KOPT-K1 (cell line): ENCODE measurements around the gene ALX3.

Experiments
- H3K27ac ChIP-seq: fragments of 200-600 bp; sonication (generic); 2 replicates; pipeline ENCODE4 v1.5.1; 2016; ENCODE audit warnings: antibody characterized with exemption, mild to moderate bottlenecking, low read depth, low read length; ENCODE audit not compliant: poor library complexity, severe bottlenecking
- H3K36me3 ChIP-seq: fragments of 200-600 bp; sonication (generic); 2 replicates; pipeline ENCODE4 v1.5.1; 2017; ENCODE audit warnings: antibody characterized with exemption, mild to moderate bottlenecking, low read length, moderate library complexity; ENCODE audit not compliant: insufficient read depth
- H3K9me3 ChIP-seq: fragments of 200-600 bp; sonication (generic); 2 replicates; pipeline ENCODE4 v1.5.1; 2017; ENCODE audit warnings: antibody characterized with exemption, low read length, mild to moderate bottlenecking; ENCODE audit not compliant: insufficient read depth, poor library complexity, severe bottlenecking

Gene ALX3

GRCh38 chr1:110061341-110061740 lies 9.1 kb downstream of the ALX3 start:
- Histone ChIP-seq H3K27ac (no peak overlapping the region), H3K9me3 (no peaks in the 10 kb centered on the region), H3K36me3 (peaks cover 50% of the 10 kb centered on the region)

- Histone ChIP-seq H3K36me3 (peaks cover 57% of the 10 kb centered on the region), H3K27ac (no peak overlapping the region), H3K9me3 (no peaks in the 10 kb centered on the region)
Observed at GRCh38 chr1:110060662-110061060, 9.8 kb downstream of the ALX3 start.

DNA sequence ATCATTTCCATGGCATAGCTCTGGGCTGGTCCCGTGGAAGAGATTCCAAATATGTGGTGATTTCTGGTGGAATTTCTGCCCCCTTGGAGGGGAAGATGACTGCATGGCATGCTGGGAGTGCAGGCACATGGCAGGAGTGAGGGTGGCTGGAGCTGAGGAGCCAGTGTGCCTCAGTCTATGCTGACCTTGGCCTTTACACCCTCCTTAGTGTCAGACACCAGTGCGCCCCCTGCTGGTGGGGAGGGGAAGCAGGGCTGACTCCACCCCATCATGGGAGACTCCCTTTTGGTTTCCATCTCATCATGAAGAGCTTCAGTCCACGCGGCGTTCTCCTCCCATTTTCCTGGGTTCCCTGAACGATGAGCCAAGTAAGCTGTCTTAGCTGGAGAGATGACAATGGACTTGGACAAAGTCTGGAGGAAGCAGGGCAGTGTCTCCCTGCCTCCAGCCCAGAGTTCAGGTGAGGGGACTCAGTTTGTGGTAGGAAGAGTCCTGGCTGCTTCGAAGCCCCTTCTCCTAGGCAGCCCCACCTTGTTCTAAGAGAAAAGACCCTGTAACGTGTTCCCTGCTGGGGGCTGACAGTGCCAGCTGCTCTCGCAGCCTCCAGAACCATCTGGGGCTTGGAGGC lies 10.3 kb downstream of the ALX3 start:
- H3K27ac ChIP-seq: no peak overlapping the region
- no peaks in the 10 kb centered on the region for H3K9me3 ChIP-seq
- H3K36me3 ChIP-seq: peaks cover 62% of the 10 kb centered on the region

DNA sequence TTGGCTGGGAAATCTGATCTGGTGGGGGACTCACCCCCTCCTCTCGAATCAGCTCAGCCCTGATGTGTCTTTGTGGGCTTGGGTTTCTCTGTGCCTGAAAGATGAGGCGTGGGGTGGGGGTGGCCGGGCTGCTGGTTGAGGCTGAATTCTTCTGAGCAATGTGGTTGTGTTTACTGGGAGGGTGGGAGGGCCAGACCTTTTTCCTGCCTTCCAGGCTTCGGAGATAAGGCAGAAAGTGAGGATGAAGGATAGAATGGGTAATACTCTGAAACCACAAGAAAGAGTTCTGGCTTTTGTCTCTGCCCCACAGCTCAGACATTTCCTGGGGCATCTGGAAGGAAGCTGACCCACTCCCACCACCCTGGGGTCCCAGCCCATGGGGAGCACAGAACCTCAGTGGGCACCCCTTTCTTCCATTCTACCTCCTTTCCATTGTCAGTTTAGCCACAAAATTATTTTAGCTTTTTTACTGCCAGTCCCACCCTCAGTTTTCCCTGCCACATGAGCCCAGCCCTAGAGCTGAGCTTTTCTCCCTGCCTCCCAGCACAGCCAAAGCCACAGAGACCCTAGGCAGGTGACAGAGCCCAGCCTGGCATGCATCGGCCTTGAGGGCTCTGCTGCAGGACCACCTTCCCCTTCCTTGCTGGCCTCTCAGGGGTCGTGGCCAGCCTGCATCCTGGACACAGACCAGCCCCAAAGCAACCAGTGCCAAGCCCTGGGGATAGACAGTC lies 11.2 kb downstream of the ALX3 start:
- H3K9me3 ChIP-seq: no peaks in the 10 kb centered on the region
- peaks cover 70% of the 10 kb centered on the region for H3K36me3 ChIP-seq
- H3K27ac ChIP-seq: no peak overlapping the region

DNA sequence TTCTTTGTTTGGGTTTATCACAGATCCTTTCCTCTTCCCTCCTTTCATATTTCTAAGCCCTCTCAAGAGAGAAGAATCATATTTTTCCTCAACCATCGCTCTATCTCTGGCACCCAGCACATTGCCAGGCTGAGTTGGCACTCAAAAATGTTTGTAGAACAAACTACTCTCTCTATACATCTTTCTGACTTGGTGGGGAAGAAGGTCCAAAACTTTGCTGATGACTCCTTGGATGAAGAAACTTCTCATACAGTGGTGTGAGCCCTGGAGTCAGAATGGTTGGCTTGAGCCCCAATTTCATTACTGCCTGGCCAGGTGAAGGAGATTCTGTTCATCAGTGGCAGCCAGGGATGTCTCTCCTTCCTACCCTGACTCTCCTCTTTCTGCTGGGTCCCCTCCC lies 11.9 kb downstream of the ALX3 start:
- H3K9me3 ChIP-seq: no peaks in the 10 kb centered on the region
- H3K27ac ChIP-seq: no peak overlapping the region
- H3K36me3 ChIP-seq: peaks cover 77% of the 10 kb centered on the region

DNA sequence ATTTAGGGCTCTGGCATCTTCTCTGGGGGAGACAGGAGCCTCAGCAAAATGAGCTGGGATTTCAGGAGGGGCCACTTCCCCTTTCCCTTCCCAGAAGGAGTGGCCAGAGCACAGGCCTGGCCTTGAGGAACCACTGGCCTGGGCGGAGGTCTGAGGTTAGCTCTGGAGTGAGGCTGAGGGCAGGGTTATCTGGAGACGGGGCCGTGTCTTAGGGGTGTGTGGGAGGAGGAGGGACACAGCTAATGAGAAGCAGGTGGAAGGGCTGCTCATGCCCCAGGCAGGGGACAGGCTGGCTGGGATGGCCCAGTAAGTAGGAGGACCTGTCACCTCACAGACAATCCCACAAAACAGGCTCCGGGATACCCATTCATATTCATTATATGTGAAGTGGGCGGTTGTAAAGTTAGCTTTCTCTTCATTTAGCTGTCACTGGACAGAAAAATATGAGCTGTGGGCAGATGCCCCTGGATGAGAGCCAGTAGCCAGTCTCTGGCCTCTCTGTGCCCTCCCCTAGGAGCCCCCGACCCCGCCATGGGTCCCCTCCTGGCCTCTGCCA lies 12.4 kb downstream of the ALX3 start:
- peaks cover 82% of the 10 kb centered on the region for H3K36me3 ChIP-seq

DNA sequence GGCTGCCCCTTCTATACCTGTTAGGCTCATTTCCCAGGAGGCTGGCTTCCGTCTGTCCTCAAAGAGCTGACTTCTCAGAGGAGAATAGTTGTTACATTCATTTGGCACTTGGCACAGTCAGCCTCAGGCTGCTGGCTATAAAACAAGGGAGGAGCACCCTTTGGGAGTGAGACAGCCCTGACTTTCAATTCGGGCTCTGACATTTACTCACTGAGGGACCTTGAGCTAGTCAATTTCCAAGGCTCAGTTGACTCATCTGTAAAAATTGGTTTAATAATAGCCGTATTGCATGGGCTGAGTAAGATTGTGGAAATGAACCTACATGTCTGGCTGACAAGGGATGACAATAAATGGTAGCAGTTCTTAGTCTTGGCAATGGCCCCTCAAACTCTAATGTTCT lies 13.7 kb downstream of the ALX3 start:
- H3K9me3 ChIP-seq: no peaks in the 10 kb centered on the region
- no peak overlapping the region for H3K27ac ChIP-seq
- peaks cover 85% of the 10 kb centered on the region for H3K36me3 ChIP-seq

More for the DNA sequence above, 12.4 kb downstream of the ALX3 start:
- H3K9me3 ChIP-seq: no peaks in the 10 kb centered on the region
- no peak overlapping the region for H3K27ac ChIP-seq

GRCh38 chr1:110056285-110056683 lies 14.2 kb downstream of the ALX3 start:
- no peaks in the 10 kb centered on the region for H3K9me3 ChIP-seq
- H3K27ac ChIP-seq: no peak overlapping the region
- H3K36me3 ChIP-seq: peaks cover 86% of the 10 kb centered on the region

GRCh38 chr1:110055493-110056284 lies 14.8 kb downstream of the ALX3 start:
- no peak overlapping the region for H3K27ac ChIP-seq
- no peaks in the 10 kb centered on the region for H3K9me3 ChIP-seq
- peaks cover 89% of the 10 kb centered on the region for H3K36me3 ChIP-seq

DNA sequence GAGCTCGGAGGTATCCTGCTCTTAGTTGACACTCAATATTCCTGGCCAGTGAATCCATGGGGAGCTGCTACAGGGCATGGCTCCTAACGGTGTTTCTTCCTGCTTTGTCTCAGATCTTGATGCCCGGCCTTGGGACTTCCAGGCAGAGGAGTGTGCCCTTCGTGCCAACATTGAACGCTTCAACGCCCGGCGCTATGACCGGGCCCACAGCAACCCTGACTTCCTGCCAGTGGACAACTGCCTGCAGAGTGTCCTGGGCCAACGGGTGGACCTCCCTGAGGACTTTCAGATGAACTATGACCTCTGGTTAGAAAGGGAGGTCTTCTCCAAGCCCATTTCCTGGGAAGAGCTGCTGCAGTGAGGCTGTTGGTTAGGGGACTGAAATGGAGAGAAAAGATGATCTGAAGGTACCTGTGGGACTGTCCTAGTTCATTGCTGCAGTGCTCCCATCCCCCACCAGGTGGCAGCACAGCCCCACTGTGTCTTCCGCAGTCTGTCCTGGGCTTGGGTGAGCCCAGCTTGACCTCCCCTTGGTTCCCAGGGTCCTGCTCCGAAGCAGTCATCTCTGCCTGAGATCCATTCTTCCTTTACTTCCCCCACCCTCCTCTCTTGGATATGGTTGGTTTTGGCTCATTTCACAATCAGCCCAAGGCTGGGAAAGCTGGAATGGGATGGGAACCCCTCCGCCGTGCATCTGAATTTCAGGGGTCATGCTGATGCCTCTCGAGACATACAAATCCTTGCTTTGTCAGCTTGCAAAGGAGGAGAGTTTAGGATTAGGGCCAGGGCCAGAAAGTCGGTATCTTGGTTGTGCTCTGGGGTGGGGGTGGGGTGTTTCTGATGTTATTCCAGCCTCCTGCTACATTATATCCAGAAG lies 16.7 kb downstream of the ALX3 start:
- H3K27ac ChIP-seq: no peak overlapping the region
- no peaks in the 10 kb centered on the region for H3K9me3 ChIP-seq
- peaks cover 100% of the 10 kb centered on the region for H3K36me3 ChIP-seq

DNA sequence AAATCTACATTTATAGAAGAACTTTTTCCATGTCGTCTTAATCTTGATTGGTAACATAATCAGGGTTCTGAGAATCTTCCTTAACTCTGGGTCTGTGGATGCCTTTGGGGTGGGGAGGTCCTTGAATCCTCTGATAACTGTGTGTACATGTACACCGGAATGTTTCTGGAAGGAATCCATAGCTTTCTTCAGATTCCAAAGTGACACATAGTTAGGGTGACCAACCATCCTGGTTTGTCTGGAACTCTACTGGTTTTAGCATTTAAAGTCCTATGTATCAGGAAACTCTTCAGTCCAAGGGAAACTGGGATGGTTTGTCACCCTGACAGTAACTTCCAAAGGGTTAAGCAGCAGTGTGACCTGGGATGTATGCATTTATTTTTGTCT lies 19.2 kb downstream of the ALX3 start:
- Histone ChIP-seq H3K9me3 (no peaks in the 10 kb centered on the region), H3K36me3 (peaks cover 100% of the 10 kb centered on the region), H3K27ac (no peak overlapping the region)

DNA sequence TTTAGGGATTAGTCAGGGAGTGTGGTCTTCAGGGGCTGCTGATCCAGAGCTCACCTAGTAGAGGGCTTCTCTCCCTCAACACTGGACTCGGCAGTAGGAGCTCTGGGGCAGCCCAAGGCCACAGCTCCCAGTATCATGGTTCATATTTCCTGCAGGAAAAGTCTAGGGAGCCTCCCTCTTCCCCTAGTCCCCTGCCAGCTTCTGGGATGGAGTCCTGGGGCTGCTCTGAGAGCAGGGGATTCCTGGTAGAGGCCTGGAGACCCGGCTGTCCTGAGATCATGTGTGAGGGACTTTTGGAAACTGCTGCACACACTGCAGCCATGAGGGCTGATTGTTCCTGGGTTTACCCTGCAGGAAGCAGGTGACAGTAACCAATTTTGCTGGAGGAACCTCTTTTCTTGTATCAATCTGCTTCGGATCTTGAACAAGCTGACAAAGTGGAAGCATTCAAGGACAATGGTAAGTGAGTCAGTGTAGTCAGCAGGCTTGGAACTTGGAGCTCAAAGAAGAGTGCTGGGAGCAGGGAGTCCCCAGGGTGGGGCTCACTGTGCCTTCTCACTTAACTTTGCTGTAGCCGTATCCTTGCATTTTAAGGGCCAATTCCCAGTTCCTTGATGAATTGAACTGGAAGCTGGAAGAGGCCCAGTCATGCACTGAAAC lies 19.7 kb downstream of the ALX3 start:
- H3K36me3 ChIP-seq: peaks cover 100% of the 10 kb centered on the region
- H3K27ac ChIP-seq: no peak overlapping the region
- H3K9me3 ChIP-seq: no peaks in the 10 kb centered on the region

DNA sequence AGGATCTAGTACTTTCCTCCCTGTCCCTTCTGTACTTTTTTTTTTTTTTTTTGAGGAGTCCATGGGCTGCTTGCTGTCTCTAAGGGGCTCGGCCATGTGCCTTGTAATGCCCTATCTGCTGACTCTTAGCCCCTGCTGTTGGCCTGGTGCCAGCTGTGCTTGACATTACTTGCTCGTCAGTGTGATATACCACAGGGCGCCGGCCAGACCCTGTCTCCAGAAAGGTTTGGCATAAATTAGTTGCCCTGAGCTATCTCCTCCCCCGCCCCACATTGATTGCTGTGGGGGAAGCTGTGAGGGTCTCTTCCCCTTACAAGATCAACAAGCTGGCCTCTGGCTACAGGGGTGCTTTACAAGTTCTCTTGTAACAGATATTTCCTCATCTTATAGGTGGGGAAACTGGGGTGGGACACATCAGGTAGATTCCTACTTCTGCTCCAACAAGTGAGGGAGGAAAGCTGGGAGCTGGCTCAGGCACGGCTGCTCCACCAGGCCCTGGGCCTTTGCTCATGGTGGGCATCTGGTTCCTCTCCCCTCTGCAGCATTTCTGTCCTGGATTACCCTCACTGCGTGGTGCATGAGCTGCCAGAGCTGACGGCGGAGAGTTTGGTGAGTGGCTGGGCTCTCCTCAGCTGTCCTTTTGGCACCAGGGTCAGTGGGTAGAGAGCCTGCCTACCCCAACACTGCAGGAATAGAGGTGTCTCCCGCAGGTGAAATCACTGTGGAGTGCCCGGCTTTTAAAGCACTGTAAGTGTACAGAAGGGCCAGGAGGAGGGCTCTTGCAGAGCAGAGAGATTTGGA lies 20.5 kb downstream of the ALX3 start:
- no peaks in the 10 kb centered on the region for H3K9me3 ChIP-seq
- peaks cover 100% of the 10 kb centered on the region for H3K36me3 ChIP-seq
- no peak overlapping the region for H3K27ac ChIP-seq
